Activated CD8-positive, alpha-beta T cell treated with anti-CD3 and anti-CD28 coated beads, Interleukin-2, amount 10 ng/mL, durations not matched to agents 7 days and 5 days (primary cell): ENCODE measurements around the gene ZNF839. TPM values are rescaled to one million over a fixed set of nuclear protein-coding genes. Genes with fewer than 3 reads are reported as not detected.
A peak's percentile ranks its signal among the peaks of the same experiment; 100 is the strongest.
"Not testable (repeated sequence)": the region's sequence is repeated elsewhere in the genome, so short reads cannot be mapped to it uniquely, and the experiment has no call there.

ENCODE experiments used
- ATAC-seq: fragments of 150-1000 bp; cut with Tn5 transposase; one replicate; pipeline ENCODE4 v1.10.0; 2021; ENCODE audit warnings: moderate library complexity
- CTCF ChIA-PET: fragments of 350-600 bp; sonication (Branson Sonifier 250); formaldehyde crosslinking; loops from one replicate; lab custom pipeline; 2021; ENCODE audit warnings: antibody characterized with exemption; lab: Charles Lee
- POLR2A ChIA-PET: fragments of 350-600 bp; sonication (Branson Sonifier 250); formaldehyde crosslinking; loops from one replicate; lab custom pipeline; 2021; ENCODE audit warnings: antibody characterized with exemption; lab: Charles Lee
- DNase-seq: peaks from one replicate; pipeline ENCODE4 v3.0.0-alpha.2; 2020
- H3K27ac Mint-ChIP-seq: one replicate; pipeline ENCODE4 v1.8.0; 2021; ENCODE audit warnings: mild to moderate bottlenecking, mixed read lengths
- H3K27me3 Mint-ChIP-seq: one replicate; pipeline ENCODE4 v1.8.0; 2021; ENCODE audit warnings: low read depth, mixed read lengths
- H3K36me3 Mint-ChIP-seq: one replicate; pipeline ENCODE4 v1.8.0; 2021; ENCODE audit warnings: low read depth, mixed read lengths
- H3K4me1 Mint-ChIP-seq: one replicate; pipeline ENCODE4 v1.8.0; 2021; ENCODE audit warnings: low read depth, mixed read lengths
- H3K4me3 Mint-ChIP-seq: one replicate; pipeline ENCODE4 v1.8.0; 2021; ENCODE audit warnings: mild to moderate bottlenecking, mixed read lengths
- H3K9me3 Mint-ChIP-seq: one replicate; pipeline ENCODE4 v1.8.0; 2022; ENCODE audit warnings: mixed read lengths; ENCODE audit not compliant: insufficient read depth
- total RNA-seq, 2 experiments: library from RNA; stranded (reverse); gene quantifications; one replicate each; pipeline ENCODE4 v1.2.3, GENCODE V29; 2021

The ZNF839 gene
- total RNA-seq, 2 experiments from 2014 or later, result 18.1 to 18.4 TPM

DNA sequence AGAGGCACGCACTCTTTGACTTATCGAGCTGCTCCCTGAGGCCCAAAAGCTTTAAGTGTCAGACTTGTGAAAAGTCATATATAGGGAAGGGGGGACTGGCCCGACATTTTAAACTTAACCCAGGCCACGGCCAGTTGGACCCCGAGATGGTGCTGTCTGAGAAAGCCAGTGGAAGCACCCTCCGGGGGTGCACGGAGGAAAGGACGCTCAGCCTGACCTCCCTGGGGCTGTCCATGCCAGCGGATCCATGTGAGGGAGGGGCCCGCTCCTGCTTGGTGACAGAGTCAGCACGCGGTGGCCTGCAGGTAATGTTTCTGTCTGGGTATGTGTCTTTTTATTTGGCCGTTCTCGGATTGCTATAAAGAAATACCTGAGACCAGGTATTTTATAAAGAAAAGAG lies 7.0 kb downstream of the ZNF839 start:
- CTCF ChIA-PET, result interaction anchor here (1.2 kb wide), 1 partner anchor 12 kb away, joined by 3 read pairs; no protein-coding TSS in a partner anchor
- peaks cover 6% of the 10 kb centered on the region for H3K36me3 Mint-ChIP-seq
- no peak overlapping the region for H3K4me3 Mint-ChIP-seq

GRCh38 chr14:102329381-102329780 lies 9.8 kb downstream of the ZNF839 start:
- H3K27me3 Mint-ChIP-seq, H3K4me1 Mint-ChIP-seq, DNase-seq, H3K27ac Mint-ChIP-seq, CTCF ChIA-PET, H3K9me3 Mint-ChIP-seq, ATAC-seq, H3K4me3 Mint-ChIP-seq: not testable (repeated sequence)
- POLR2A ChIA-PET, result interaction anchor here (0.5 kb wide), 1 partner anchor 672 kb away, joined by 6 read pairs; no protein-coding TSS in a partner anchor
- peaks cover 17% of the 10 kb centered on the region for H3K36me3 Mint-ChIP-seq

More for the DNA sequence above, 7.0 kb downstream of the ZNF839 start:
- no peaks in the 10 kb centered on the region for H3K27me3 Mint-ChIP-seq
- H3K9me3 Mint-ChIP-seq, result no peaks in the 10 kb centered on the region
- no peak overlapping the region for H3K27ac Mint-ChIP-seq
- POLR2A ChIA-PET, result no interaction called here
- peaks cover 8% of the 10 kb centered on the region for H3K4me1 Mint-ChIP-seq
- ATAC-seq (no peak), DNase-seq (no peak)

- ChIA-PET CTCF (no interaction called here), POLR2A (no interaction called here)
- Mint-ChIP-seq H3K4me1 (peaks cover 5% of the 10 kb centered on the region), H3K9me3 (no peaks in the 10 kb centered on the region), H3K27me3 (no peaks in the 10 kb centered on the region), H3K36me3 (peaks cover 21% of the 10 kb centered on the region), H3K27ac (no peak overlapping the region), H3K4me3 (no peak overlapping the region)
- ATAC-seq (no peak), DNase-seq (no peak)
Measured at GRCh38 chr14:102330806-102331205, 11.3 kb downstream of the ZNF839 start.

DNA sequence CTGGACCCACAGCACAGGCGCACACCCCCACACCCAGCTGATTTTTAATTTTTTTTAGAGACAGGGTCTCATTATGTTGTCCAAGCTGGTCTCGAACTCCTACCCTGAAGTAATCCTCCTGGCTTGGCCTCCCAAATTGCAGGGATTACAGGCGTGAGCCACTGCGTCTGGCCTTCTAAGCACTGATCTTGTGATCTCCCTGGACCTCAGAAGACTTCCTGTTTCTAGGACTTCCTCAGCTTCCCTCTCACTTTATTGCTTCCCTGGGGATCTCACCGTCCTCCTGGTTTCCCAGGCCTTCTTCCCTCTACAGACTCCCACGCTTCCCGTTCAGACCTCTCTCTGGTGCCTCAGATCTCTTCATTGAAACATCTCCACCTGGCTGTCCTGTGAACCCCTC lies 13.8 kb downstream of the ZNF839 start:
- CTCF ChIA-PET, result interaction anchor here (0.7 kb wide), 1 partner anchor 21 kb away, joined by 3 read pairs; no protein-coding TSS in a partner anchor
- H3K36me3 Mint-ChIP-seq, result peaks cover 26% of the 10 kb centered on the region

DNA sequence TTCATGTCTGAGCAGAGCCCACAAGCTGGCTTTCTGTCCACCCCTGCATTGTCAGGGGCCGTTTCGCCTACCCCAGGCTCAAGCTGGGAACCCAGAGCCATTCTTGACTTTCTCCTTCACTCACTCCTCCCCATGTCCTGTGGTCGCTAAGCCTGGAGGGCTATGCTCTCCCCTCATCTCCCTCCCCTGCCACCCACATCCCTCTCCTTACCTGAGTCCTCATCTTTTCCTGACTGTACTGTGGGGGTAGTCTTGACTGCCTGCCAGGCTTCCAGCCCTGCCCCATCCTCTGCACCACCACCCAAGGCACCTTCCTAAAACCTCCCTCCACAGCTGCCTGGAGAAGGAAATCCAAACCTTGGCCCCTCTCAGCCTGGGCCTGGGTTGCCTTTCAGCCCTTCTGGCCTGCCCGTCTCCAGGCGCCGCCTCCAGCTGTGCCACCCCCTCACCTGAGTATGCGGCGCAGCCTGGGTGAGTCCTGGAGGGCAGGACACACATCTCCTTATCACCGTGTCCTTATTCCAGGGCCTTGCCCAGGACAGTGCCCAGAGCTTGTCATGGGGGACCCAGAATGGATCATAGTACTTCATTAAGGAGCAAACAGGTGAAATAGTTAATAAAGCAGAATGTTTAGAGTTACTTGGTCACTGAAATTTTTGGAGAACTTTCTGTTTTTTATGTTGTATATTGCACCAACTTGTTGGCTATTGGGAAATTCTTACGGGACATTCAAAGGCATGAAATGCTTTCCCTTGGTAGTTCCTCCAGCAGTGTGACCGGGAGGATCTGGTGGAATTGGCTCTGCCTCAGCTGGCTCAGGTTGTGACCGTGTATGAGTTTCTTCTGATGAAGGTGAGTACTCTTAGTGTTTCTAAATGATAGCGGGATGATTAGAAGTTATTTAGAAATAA lies 14.5 kb downstream of the ZNF839 start:
- Mint-ChIP-seq H3K9me3 (no peaks in the 10 kb centered on the region), H3K27ac (peak overlapping the region; percentile 20), H3K4me1 (peaks cover 6% of the 10 kb centered on the region), H3K27me3 (no peaks in the 10 kb centered on the region), H3K36me3 (peaks cover 29% of the 10 kb centered on the region), H3K4me3 (no peak overlapping the region)
- ATAC-seq (peak; percentile 36), DNase-seq (no peak)
- CTCF ChIA-PET, result interaction anchor here (0.6 kb wide), 1 partner anchor 186 kb away, joined by 3 read pairs; no protein-coding TSS in a partner anchor
- POLR2A ChIA-PET, result interaction anchor here (1.3 kb wide), 1 partner anchor 29 kb away, joined by 3 read pairs; the partner anchor contains the start of genes CINP and TECPR2

More for the DNA sequence above, 13.8 kb downstream of the ZNF839 start:
- H3K4me1 Mint-ChIP-seq, result peaks cover 6% of the 10 kb centered on the region
- no peak overlapping the region for H3K4me3 Mint-ChIP-seq
- peak overlapping the region; percentile 20 for H3K27ac Mint-ChIP-seq
- H3K9me3 Mint-ChIP-seq, result no peaks in the 10 kb centered on the region
- DNase-seq, result no peak
- no peaks in the 10 kb centered on the region for H3K27me3 Mint-ChIP-seq
- POLR2A ChIA-PET, result no interaction called here
- no peak for ATAC-seq

- Mint-ChIP-seq H3K9me3 (no peaks in the 10 kb centered on the region), H3K27ac (no peak overlapping the region), H3K4me1 (peaks cover 6% of the 10 kb centered on the region), H3K36me3 (peaks cover 29% of the 10 kb centered on the region), H3K27me3 (no peaks in the 10 kb centered on the region), H3K4me3 (no peak overlapping the region)
- ChIA-PET CTCF (interaction anchor here (1.1 kb wide), 2 partner anchors 21 to 239 kb away, joined by 3 read pairs; no protein-coding TSS in a partner anchor), POLR2A (interaction anchor here (0.6 to 1.3 kb wide), 2 partner anchors 27 to 37 kb away, joined by 3 read pairs; partner anchors contain the start of genes CINP and TECPR2)
- DNase-seq (no peak), ATAC-seq (no peak)
Measured at GRCh38 chr14:102335163-102335562, 15.6 kb downstream of the ZNF839 start.

- H3K4me3 Mint-ChIP-seq, result no peak overlapping the region
- peaks cover 6% of the 10 kb centered on the region for H3K4me1 Mint-ChIP-seq
- POLR2A ChIA-PET, result no interaction called here
- peaks cover 36% of the 10 kb centered on the region for H3K36me3 Mint-ChIP-seq
- CTCF ChIA-PET, result no interaction called here
- H3K9me3 Mint-ChIP-seq, result no peaks in the 10 kb centered on the region
- peak overlapping the region; percentile 33 for H3K27ac Mint-ChIP-seq
- no peaks in the 10 kb centered on the region for H3K27me3 Mint-ChIP-seq
- no peak for ATAC-seq
- no peak for DNase-seq
Measured at GRCh38 chr14:102338724-102339123, 19.2 kb downstream of the ZNF839 start.

GRCh38 chr14:102341566-102341965 lies 22.0 kb downstream of the ZNF839 start:
- H3K9me3 Mint-ChIP-seq, result no peaks in the 10 kb centered on the region
- H3K36me3 Mint-ChIP-seq, result peaks cover 32% of the 10 kb centered on the region
- POLR2A ChIA-PET, result no interaction called here
- no peak overlapping the region for H3K27ac Mint-ChIP-seq
- no peaks in the 10 kb centered on the region for H3K27me3 Mint-ChIP-seq
- no peaks in the 10 kb centered on the region for H3K4me1 Mint-ChIP-seq
- ATAC-seq (no peak), DNase-seq (no peak)
- H3K4me3 Mint-ChIP-seq, result no peak overlapping the region
- CTCF ChIA-PET, result no interaction called here

DNA sequence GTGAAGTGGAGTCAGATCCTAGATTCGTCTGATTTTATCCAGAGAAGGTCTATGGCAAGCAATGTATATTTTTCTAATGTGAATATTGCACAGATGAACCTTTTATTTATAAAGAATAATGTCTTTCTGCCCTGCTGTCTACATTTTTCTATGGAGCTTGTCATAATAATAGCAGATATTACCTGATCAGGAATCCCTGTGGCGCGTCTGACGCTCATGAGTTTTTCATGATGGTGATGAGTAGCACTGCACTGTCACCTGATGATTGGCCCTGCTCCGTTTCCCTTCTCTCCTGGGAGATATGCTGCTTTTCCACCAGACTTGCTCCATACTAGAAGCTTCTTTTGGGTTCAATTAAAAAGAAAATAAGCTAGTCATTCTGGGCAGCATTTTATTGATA lies 22.7 kb downstream of the ZNF839 start:
- ChIA-PET POLR2A (interaction anchor here (0.6 kb wide), 1 partner anchor 322 kb away, joined by 3 read pairs; no protein-coding TSS in a partner anchor), CTCF (interaction anchor here (0.5 kb wide), 1 partner anchor 86 kb away, joined by 3 read pairs; no protein-coding TSS in a partner anchor)
- H3K27me3 Mint-ChIP-seq, result no peaks in the 10 kb centered on the region
- H3K36me3 Mint-ChIP-seq, result peaks cover 33% of the 10 kb centered on the region
- H3K9me3 Mint-ChIP-seq, result no peaks in the 10 kb centered on the region
- no peaks in the 10 kb centered on the region for H3K4me1 Mint-ChIP-seq
- DNase-seq (no peak), ATAC-seq (no peak)
- H3K4me3 Mint-ChIP-seq, result no peak overlapping the region
- no peak overlapping the region for H3K27ac Mint-ChIP-seq

DNA sequence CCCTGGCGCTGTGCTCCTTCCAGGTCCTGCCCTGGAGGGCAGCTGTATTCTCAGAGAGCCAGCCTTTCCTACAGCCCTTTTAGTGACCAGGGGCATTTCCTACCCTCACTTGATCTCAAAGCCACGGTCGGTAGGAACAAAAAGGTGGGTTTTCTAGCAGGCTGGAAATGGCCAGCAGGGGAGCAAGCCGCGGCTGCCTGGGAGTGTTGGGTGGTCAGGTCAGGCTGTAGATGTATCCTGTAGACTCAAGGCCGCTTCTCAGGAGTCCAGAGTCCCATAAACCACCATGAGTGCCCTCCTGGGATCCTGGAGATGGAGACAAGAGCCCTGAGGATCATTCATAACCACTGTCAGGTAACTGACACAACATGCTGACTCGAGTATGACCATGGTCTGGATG lies 24.5 kb downstream of the ZNF839 start:
- Mint-ChIP-seq H3K36me3 (peaks cover 38% of the 10 kb centered on the region), H3K9me3 (no peaks in the 10 kb centered on the region), H3K4me3 (no peak overlapping the region), H3K27me3 (no peaks in the 10 kb centered on the region), H3K4me1 (no peaks in the 10 kb centered on the region), H3K27ac (no peak overlapping the region)
- ATAC-seq (no peak), DNase-seq (no peak)
- POLR2A ChIA-PET, result no interaction called here
- CTCF ChIA-PET, result no interaction called here

GRCh38 chr14:102344485-102344884 lies 24.9 kb downstream of the ZNF839 start:
- no peaks in the 10 kb centered on the region for H3K27me3 Mint-ChIP-seq
- no peak overlapping the region for H3K4me3 Mint-ChIP-seq
- ATAC-seq (no peak), DNase-seq (no peak)
- CTCF ChIA-PET, result no interaction called here
- POLR2A ChIA-PET, result no interaction called here
- no peaks in the 10 kb centered on the region for H3K9me3 Mint-ChIP-seq
- H3K4me1 Mint-ChIP-seq, result no peaks in the 10 kb centered on the region
- no peak overlapping the region for H3K27ac Mint-ChIP-seq
- H3K36me3 Mint-ChIP-seq, result peaks cover 41% of the 10 kb centered on the region

DNA sequence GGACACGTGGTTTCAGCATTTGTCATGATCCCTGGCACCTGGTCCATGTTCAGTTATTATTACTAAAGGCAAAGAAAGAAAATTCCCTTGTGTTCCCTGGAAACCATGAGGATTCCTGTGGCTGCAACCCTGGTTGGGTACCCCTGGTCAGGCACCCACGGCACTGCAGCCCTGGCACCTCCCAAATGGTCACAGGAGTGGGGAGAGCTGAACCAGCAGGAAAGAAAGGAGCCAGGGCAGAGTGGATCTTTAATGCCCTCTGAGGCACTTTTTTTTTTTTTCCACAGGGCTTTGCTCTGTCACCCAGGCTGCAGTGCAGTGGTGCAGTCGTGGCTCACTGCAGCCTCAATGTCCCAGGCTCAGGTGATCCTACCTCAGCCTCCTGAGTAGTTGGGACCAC lies 25.7 kb downstream of the ZNF839 start:
- ChIA-PET CTCF (no interaction called here), POLR2A (no interaction called here)
- H3K9me3 Mint-ChIP-seq, result no peaks in the 10 kb centered on the region
- no peak for ATAC-seq
- no peaks in the 10 kb centered on the region for H3K4me1 Mint-ChIP-seq
- H3K4me3 Mint-ChIP-seq, result no peak overlapping the region
- H3K27ac Mint-ChIP-seq, result no peak overlapping the region
- H3K36me3 Mint-ChIP-seq, result peaks cover 47% of the 10 kb centered on the region
- no peak for DNase-seq
- no peaks in the 10 kb centered on the region for H3K27me3 Mint-ChIP-seq
